ENCODE data around the gene CENPN. TPM values are rescaled to one million over a fixed set of nuclear protein-coding genes. Genes with fewer than 3 reads are reported as not detected.
A peak's percentile ranks its signal among the peaks of the same experiment; 100 is the strongest.

The CENPN gene
- total RNA-seq, 1 donor from 2014 or later = 3.9 TPM

DNA sequence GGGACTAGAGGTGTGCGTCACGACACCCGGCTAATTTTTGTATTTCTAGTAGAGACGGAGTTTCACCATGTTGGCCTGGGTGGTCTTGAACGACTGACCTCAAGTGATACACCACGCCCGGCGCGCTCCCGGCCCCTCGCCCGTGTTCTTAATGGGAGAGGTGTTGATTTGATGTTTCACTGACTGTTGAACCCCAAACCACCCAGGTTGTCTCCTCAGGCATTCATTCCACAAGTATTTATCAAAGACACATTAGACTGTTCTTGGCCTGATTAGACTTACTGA, 1.4 kb downstream of the CENPN start:
- intact Hi-C loops (cut with DNase I) = no loop called here
- ATAC-seq (no peak), DNase-seq (ENCODE audit: low spot score) (peak; percentile 58)

DNA sequence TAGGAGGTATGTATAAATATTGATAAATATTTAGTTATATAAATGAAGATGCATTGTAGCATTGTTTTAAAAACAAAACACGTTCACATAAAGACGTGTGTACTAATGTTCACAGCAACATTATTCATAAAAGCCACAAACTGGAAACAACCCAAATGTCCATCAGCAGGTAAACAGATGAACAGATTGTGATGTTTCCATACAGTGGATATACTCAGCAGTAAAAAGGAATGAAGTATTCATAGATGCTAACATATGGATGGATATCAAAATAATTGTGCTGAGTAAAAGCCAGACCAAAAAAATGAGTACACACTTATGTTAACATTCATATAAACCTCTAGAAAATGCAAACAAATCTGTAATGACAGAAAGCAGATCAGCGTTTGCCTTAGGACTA, 6.0 kb downstream of the CENPN start:
- DNase-seq (ENCODE audit: low spot score) = no peak
- no peak for ATAC-seq
- intact Hi-C loops (cut with DNase I) = no loop called here

DNA sequence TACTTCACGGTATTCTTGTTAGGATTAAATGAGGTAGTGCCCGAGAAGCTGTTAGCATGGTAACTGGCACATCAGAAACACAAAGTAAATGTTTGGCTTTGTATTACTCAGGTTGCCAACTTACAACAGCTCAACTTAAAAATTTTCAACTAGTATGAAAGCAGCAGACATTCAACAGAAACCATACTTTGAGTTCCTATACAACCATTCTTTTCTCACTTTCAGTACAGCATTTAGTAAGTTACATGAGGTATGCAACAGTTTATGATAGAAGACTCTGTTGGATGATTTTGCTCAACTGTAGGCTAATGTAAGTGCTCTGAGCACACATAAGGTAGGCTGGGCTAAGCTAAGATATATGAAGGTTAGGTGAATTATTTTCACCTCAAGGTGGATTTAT, 7.7 kb downstream of the CENPN start:
- DNase-seq (ENCODE audit: low spot score) = no peak
- intact Hi-C loops (cut with DNase I) = no loop called here
- no peak for ATAC-seq

DNA sequence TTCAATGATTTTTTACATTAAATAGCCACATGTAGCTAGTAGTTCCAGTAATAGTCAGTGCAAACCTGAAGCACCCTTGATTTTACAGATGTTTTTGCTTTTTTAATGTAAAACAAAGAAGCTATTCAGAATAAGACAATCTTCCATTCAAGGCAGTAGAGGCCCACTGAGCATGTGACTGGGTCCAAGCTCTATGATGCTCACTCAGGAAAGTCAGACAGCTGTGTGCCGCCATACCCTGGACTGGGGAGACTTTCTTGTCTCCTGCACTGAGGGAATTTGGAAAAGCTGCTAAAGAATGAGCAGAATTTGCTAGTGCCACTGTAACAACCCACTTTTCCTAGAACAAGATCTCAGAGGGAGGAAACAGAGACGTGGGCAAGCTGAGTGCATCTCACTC, 11.5 kb downstream of the CENPN start:
- peak; percentile 96 for ATAC-seq
- DNase-seq (ENCODE audit: low spot score) = no peak

DNA sequence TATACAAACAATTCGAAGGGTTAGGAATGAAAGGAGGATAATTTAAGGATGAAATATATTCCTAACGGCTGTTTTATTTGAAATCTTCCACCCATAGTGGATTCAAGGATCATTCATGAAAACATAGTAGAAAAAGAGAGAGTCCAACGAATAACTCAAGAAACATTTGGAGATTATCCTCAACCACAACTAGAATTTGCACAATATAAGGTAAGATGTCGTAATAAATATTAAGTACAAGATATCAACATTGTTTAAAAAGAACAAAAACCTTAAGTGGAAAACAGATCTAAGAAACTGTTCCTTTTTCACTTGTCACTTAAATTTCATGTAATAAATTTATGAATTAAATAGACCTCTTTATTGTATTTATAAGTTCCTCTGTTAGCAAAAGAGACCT, 19.4 kb downstream of the CENPN start:
- intact Hi-C loops (cut with DNase I) = no loop called here
- ATAC-seq (no peak), DNase-seq (ENCODE audit: low spot score) (no peak)

More for the DNA sequence above, 11.5 kb downstream of the CENPN start:
- intact Hi-C loops (cut with DNase I) = no loop called here

DNA sequence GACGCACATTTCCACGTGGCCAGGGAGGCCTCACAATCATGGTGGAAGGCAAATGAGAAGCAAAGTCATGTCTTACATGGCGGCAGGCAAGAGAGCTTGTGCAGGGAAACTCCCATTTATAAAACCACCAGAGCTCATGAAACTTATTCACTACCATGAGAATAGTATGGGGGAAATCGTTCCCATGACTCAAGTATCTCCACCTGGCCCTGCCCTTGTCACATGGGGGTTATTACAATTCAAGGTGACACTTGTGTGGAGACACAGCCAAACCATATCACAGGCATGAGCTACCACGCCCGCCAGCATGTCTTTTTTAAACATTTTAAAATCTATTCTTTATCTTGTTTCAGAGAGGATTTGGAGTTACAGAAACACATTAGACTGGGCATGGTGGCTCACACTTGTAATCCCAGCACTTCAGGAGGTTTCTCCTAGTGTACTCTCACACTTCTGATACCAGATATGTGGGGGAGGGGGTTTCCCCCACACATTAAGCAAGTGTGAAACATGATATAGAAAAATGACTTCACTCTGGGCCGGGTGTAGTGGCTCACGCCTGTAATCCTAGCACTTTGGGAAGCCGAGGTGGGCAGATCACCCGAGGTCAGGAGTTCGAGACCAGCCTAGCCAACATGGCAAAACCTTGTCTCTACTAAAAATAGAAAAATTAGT, 23.1 kb downstream of the CENPN start:
- intact Hi-C loops (cut with DNase I) = no loop called here
- DNase-seq (ENCODE audit: low spot score) = no peak
- no peak for ATAC-seq

DNA sequence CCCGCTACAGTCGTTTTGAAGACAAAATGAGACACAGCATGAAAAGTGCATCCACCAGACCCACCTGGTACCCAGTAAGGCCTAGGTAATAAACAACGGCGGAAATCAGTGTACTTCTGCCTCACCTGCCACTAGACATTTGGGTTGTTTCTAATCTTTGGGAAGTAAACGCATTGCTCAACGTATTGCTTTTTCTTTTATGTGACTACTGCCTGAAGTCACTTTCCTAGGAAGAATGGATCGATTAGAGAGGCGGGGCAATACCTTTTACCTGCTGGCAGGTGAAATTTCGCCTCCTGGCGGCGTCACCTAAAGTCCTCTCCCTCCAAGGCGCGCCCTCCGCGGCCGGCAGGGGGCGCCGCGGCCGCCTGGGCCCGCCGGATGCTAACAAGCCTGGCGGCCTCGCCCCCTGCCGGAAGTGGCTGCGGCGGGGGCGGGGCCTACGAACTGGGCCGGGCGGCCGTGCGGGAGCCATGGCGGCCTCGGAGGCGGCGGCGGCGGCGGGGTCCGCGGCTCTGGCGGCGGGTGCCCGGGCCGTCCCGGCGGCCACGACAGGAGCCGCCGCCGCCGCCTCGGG, 28.5 kb downstream of the CENPN start, which contains the start of gene ATMIN:
ATMIN (plus strand) TSS at position 445 of the 577 bp plus-strand sequence; CDS start at position 474, 29 bp downstream.
- intact Hi-C loops (cut with DNase I) = no loop called here
- ATAC-seq = peak; percentile 96
- DNase-seq (ENCODE audit: low spot score) = peak; percentile 90

DNA sequence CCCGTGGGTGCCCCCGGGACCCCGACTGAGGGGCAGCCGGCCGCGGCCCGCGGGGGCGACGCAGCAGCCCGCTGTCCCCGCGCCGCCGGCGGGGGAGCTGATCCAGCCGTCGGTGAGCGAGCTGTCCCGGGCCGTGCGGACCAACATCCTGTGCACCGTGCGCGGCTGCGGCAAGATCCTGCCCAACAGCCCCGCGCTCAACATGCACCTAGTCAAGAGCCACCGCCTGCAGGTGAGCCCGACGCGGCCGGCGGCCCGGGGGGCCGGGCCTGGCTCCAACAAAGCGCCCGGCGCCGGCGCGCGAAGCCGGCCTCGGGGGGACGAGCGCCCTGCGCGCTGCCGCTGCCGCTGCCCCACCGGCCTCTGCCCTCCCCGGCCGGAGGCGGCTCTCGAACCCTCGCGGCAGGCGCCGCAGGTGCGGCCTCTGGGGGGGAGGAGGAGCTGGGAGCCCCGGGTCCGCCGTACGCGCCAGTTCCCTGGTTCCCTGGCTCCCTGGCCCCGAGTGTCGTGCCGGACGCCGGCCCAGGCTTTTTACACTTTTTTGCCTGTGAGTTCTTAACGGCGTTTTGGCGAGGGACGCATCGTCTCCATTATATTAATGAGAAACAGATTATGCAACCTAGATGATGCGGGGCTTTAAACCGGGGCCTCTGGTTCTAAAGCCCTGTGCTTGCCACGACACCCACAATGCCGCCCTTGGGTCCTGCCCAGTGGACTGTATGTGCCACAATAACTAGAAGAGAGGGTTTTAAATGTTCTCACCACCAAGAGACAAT, 29.1 kb downstream of the CENPN start:
- DNase-seq (ENCODE audit: low spot score) = no peak
- intact Hi-C loops (cut with DNase I) = no loop called here
- peak; percentile 38 for ATAC-seq

DNA sequence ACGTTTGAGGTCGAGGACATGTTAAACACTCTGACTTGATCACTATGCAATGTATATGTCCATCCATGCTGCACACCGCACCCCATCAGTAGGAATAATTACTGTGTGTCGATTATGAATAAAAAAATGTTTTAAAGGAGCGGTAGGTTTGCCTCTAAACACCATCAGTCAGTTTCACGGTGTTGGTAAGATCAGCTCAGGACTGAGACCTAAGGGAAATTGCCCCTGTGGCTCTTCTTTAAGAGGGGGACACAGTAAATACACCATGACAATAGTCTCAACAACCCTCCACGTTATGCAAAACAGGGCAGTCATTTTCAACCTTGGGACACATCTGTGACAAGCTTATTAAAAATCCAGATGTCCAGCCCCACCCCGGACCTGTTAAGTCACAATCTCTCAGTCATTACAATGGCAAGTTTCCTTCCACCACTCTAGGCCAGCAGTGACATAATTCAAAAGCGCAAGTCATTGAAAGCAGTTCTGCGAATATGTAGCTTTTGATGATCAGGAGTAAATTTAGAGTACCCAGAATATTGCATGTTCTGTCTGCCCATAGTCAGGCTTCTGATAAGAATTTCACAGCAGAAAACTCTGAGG, 29.8 kb downstream of the CENPN start:
- intact Hi-C loops (cut with DNase I) = no loop called here

DNA sequence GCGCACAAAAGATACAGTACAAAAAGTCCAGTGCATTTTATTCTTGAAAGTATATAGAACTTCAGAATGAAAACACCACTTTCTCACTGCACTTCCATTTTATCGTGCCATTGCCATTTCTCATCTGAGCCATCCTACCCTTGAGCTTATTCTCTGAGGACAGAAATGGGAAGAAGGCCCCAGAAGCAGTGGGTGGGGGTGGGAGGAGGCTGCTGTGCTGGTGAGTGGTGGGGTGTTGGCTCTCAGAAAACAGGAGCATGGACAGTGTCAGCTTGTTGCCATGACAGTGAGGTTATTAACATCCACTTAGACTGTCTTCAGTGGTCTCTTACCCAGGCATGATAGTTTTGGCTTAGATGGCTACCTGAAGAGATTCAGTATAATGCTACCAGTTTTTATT, 33.1 kb downstream of the CENPN start:
- intact Hi-C loops (cut with DNase I) = no loop called here
- DNase-seq (ENCODE audit: low spot score) (no peak), ATAC-seq (no peak)

More for the DNA sequence above, 29.8 kb downstream of the CENPN start:
- DNase-seq (ENCODE audit: low spot score) = no peak
- peak; percentile 22 for ATAC-seq

DNA sequence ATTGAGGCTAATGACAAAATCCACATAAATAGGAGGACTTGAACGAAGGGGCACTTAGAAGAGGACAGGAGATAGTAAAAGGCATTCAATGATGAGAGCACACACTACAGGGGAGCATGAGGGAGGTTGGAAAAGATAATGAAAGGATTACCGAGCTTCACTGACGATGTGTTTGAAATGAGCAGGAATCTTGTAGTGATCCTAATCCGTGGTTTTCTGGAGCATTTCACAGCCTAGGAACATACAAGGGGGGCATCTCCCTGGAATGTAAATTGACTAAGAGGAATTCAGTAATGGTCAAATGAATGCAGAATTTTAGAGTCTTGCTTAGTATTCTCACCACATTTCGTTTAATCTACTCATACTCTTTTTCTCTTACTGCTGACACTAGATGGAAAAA, 33.8 kb downstream of the CENPN start:
- intact Hi-C loops (cut with DNase I) = no loop called here
- ATAC-seq (no peak), DNase-seq (ENCODE audit: low spot score) (no peak)

DNA sequence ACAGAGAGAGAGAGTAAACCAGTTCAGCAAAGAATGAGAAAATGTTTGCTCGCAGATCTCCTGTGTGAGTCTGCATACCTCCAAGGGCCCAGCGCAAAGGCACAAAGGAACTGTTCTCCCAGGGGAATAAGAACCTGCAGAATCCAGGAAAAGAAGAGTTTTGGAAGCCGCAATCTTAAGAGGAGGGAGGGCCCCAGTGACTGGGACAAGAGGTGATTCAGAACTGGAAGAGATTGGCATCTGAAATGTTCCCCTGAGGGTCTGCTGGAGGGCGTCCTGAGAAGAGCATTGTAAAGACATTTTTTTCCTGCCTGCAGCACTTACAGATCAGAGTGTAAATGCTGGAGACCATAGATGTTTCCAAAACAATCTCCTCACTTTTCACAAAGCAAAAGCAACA, 34.7 kb downstream of the CENPN start:
- ATAC-seq = no peak
- DNase-seq (ENCODE audit: low spot score) = no peak
- intact Hi-C loops (cut with DNase I) = no loop called here

DNA sequence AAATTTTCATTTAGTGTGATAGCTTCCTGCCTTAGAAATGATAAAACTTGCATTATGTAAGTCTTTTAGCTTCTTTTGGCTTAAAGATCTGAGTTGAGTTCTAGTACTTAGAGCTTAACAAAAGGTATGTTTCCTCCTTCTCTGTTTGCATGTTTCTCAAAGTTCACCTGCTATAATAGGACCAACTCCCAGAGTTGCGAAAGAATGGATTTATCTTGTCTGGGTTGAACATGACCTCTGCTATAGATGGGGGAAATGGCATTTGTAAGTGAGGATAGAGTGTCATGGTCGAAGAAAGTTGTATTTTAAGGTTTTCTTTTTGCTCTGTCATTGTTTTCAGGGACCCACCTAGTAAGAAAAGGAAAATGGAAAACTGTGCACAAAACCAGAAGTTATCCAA, 35.8 kb downstream of the CENPN start:
- intact Hi-C loops (cut with DNase I) = no loop called here

DNA sequence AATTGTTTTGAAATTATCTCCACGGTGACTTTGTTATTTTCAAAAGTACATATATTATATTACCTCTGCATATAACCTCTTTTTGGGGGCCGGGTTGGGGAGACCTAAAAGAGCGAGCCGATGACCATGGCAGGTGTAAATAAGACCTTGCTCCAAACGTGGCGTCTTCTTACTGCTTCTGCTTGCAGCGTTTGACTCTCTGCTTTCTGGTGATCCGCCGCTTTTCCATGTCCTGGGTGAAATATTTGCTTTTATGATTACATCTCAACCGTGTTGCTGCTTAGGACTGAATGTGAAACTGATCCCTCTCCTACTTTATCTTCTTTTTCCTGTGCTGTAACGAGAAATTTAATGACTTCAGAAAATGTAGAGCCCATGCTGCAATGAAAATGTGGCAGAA, 46.7 kb downstream of the CENPN start:
- ATAC-seq (no peak), DNase-seq (ENCODE audit: low spot score) (no peak)
- intact Hi-C loops (cut with DNase I) = no loop called here

More for the DNA sequence above, 35.8 kb downstream of the CENPN start:
- ATAC-seq (no peak), DNase-seq (ENCODE audit: low spot score) (no peak)

DNA sequence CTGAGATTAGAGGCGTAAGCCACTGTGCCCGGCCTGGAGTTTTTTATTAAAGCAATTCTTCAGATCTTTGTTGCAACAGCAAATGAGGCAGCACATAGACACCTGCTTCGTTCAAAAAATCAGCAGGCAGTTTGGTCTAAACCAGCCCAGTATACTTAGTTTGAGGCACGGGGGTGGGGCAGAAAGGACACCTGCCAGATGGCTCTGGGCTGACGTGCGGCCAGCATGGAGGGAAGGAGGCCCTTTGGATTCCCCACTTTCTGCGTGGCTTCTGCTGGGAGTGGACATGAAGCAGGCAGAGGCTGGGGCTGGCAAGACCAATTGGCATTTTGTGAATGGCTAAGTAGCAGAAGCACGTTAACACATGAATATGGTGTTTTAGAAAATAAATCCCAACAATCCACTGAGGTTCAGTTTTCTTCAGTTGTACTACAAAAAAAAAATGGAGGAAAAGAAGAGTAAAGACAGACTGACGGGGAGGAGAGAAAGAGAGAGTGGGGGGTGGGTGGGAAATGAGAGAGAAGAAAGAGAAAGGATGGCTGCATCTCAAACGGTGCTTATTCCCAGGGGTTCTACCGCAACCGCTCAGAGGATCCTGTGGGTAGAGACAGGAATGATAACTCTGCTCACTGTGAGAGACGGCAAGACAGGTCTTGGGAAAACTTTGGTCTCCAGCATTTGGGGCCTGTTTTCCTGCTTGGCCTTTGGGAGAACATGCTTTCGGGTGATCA, 53.7 kb downstream of the CENPN start:
- ATAC-seq (no peak), DNase-seq (ENCODE audit: low spot score) (no peak)
- intact Hi-C loops (cut with DNase I) = no loop called here

DNA sequence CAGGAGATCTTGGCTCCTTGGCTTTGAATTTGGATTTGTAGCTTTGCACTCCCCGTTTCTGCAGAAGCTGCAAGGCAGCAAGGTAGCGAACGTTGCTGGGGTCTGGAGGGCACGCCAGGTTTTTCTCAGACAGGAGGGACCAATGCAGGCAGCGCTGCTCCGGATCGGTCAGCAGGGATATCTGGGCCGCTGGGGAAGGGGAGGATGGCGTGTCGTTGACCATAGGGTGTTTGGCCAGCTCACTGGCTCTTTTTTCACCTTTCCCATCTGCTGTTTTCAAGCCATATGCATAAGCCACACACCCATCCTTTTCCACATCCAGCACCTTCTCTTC, 54.3 kb downstream of the CENPN start:
- DNase-seq (ENCODE audit: low spot score) (no peak), ATAC-seq (no peak)
- intact Hi-C loops (cut with DNase I) = no loop called here

DNA sequence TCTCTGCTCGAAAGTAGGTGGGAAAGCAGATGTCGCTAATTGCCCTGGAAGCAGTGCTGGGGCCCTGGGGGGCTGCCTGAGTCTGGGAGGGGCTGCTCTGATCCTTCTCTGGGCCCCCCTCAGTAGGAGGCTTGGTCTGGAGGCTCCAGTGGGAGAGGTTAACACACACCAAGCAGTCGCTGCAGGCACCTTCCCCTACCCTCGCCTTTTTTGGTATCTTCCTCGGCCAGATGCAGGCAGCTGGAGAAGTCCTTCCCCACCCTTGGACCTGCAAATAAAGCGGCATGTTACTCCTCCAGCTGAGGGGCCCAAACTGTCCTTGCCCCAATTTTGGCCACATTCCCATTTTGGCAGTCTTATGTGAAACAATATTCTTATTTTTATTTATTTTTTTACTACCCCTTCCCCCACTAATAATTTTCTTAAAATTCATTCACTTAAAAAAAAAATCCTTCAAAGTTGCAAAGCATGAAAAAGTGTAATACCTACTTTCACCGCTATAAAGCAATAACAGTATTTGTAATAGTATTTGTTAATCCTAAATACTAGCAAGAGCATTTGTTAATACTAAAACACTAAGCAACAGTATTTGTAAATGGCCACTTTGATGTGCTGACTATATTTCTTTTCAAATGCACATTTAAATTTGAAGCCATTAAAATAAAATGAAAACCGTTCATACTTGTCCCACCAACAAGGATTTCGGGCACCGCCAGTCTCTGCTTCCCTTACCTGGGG, 55.0 kb downstream of the CENPN start:
- ATAC-seq = no peak
- DNase-seq (ENCODE audit: low spot score) = no peak
- intact Hi-C loops (cut with DNase I) = no loop called here

DNA sequence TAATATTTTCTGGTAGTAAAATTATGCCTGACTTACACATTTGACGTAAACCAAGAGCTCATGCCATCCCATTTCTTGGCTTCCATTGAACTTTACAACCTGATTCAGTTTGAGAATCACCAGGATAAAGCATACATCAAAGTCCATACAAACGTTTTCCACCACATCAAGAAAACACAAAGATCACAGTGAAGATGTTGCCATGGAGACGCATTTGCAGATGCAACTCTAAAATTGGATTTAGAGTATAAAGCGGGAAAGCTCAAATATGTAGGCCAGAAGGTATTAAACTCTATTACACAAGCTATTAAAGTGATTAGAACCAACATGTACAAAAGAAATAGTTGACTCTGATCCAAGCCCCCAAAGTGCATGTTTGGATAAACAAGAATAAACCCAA, 59.7 kb downstream of the CENPN start:
- ATAC-seq = no peak
- DNase-seq (ENCODE audit: low spot score) = no peak
- intact Hi-C loops (cut with DNase I) = no loop called here

DNA sequence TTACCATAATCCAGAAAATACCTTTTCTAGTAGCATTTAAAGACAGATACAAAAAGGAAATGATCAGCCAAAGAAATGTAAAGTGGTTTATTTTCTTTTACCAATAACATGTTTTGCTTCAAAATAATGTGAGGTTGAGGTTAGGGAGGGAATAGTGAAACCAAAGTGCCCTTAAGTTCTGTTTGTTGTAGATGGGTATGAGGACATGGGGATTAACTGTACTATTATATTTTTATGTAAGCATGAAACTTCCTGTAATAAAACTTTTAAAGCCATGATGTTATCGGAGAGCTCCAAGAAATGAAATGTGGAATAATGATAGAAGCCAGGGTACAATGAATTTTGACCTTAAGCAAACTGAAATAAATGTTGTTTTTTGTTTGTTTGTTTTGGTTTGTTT, 60.2 kb downstream of the CENPN start:
- intact Hi-C loops (cut with DNase I) = no loop called here
- ATAC-seq = no peak
- DNase-seq (ENCODE audit: low spot score) = no peak
